LNCaP clone FGC (cell line): ENCODE data around the gene INPP5A.

Experiments used
- DNase-seq: peaks from one replicate; pipeline ENCODE4 v3.0.0-alpha.2; 2011; ENCODE audit warnings: low read depth
- H3K4me3 ChIP-seq: 2 replicates; pipeline ENCODE4 v1.5.1; 2011; ENCODE audit warnings: mild to moderate bottlenecking, low read depth, low read length, control low read depth
- CTCF ChIP-seq: IDR thresholded peaks from 2 replicates; pipeline ENCODE4 v1.5.1; 2012; ENCODE audit warnings: mild to moderate bottlenecking; ENCODE audit not compliant: control insufficient read depth, insufficient read depth; ENCODE audit errors: extremely low read depth

The INPP5A gene

DNA sequence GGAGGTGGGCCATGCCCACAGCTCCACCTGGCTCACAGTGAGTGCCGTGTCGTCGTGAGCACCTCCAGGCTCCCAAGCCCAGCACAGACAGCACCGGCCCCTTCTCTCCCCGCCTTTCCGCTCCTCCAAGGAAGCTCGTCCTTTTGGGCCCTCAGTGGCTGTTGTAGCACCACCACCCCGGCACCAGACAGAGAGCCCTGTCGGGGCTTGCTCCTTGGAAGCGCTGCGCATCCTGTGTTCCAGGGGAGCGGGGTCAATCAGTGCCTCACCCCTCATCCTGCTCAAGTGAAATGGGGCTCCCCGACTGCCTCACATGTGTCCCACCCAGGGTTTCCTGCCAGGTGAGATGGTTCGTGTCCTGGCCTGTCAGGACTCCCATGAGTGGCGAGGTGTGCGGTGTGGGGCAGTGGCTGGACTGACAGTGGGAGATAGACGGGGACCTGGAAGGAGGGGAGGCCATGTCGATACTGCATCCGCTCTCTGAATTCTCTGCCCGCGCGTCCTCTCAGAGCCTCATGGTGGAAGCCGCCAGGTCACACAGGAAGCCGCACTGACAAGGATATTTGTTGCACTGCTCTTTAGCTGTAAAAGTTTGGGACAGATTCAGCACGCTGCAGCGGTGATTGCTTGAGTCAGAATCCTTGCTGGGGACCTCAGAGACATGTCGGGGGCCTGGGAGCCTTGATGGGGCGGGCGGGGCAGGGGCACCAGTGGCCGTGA is 107.1 kb downstream of the INPP5A start:
- H3K4me3 ChIP-seq = no peak overlapping the region
- TF ChIP-seq CTCF = no peak
- no peak for DNase-seq

DNA sequence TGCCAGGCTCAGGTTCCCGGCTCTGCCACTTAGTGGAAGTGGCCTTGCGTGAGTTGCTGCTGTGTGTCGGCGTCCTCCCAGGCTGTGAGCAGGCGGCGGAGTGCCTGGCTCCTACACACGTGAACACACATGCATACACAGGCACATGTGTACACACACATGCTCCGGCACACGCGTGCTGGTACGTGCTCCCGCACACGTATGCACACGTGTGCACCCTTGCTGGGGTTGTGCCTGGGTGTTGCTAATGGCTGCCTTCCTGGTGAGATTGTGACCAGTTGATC is 107.6 kb downstream of the INPP5A start:
- no peak overlapping the region for H3K4me3 ChIP-seq
- no peak for TF ChIP-seq CTCF
- DNase-seq = no peak

- DNase-seq = no peak
- no peak for TF ChIP-seq CTCF
- no peak overlapping the region for H3K4me3 ChIP-seq
Observed at GRCh38 chr10:132645630-132646442, 108.2 kb downstream of the INPP5A start.

- no peak for TF ChIP-seq CTCF
- no peak for DNase-seq
- H3K4me3 ChIP-seq = no peak overlapping the region
Observed at GRCh38 chr10:132646443-132647097, 109.0 kb downstream of the INPP5A start.

DNA sequence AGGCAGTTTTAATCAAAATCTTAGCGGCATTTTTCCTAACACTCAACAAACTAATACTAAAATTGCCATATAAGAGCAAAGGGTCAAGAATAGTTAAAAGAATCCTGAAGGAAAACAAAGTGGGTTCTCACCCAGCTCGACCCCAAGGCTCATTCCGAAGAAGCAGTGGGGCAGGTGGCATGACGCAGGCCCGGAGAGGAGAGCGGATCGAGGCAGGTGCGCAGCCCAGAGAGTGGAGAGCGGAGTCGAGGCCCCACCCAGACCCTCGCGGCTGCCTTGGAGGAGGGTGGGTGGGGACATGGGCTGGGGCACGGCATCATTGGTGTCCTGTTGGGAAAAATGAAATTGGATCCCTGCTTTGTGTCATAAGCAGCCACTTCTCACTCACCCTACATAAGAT is 109.8 kb downstream of the INPP5A start:
- no peak for DNase-seq
- no peak for TF ChIP-seq CTCF
- H3K4me3 ChIP-seq = no peak overlapping the region

- no peak for DNase-seq
- TF ChIP-seq CTCF = no peak
- no peak overlapping the region for H3K4me3 ChIP-seq
Observed at GRCh38 chr10:132648072-132648850, 110.7 kb downstream of the INPP5A start.
